Tibial nerve (tissue), 3 donors: ENCODE measurements around the gene PRSS22.

ENCODE experiments used
- POLR2A ChIP-seq, 2 donors: fragments of 450-650 bp; IDR thresholded peaks; one replicate each; pipeline ENCODE4 v1.6.1; 2017; ENCODE audit warnings: antibody characterized with exemption in 2 of 2, mild to moderate bottlenecking in 2 of 2, moderate library complexity in 2 of 2
- TF ChIP-seq, protein P1 (sequence below), 5 experiments: fragments of 200-600 bp in 3 of 5; fragments of 450-650 bp in 2 of 5; sonication (generic) in 3 of 5; IDR thresholded peaks; one replicate each; pipeline ENCODE4 v1.5.1; 2016 to 2019; ENCODE audit warnings: antibody characterized with exemption in 5 of 5, mild to moderate bottlenecking in 3 of 5, moderate library complexity in 2 of 5

DNA sequence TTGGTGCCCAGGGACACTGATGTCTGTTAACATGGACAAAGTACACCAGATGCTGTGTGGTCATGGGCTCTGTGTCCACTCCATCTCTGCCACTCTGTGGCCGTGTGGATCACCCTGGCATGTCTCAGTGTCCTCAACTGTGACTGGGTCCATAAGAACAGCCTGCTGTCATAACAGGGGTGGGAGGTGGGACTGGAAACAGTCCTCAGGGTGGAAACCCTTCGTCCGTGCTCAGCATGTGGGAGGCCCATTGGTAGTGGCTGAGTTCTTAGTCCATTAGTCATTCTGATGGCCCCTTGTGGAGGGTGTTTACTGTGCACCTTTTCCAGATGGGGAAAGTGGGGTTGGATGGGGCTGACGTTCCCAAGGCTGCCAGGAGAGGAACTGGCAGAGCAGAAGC, 37.8 kb upstream of the PRSS22 start:
- TF ChIP-seq, protein P1, sequence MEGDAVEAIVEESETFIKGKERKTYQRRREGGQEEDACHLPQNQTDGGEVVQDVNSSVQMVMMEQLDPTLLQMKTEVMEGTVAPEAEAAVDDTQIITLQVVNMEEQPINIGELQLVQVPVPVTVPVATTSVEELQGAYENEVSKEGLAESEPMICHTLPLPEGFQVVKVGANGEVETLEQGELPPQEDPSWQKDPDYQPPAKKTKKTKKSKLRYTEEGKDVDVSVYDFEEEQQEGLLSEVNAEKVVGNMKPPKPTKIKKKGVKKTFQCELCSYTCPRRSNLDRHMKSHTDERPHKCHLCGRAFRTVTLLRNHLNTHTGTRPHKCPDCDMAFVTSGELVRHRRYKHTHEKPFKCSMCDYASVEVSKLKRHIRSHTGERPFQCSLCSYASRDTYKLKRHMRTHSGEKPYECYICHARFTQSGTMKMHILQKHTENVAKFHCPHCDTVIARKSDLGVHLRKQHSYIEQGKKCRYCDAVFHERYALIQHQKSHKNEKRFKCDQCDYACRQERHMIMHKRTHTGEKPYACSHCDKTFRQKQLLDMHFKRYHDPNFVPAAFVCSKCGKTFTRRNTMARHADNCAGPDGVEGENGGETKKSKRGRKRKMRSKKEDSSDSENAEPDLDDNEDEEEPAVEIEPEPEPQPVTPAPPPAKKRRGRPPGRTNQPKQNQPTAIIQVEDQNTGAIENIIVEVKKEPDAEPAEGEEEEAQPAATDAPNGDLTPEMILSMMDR (IDR thresholded peaks at IDR 0.05): no peak
- TF ChIP-seq POLR2A (IDR thresholded peaks at IDR 0.05): no peak
